Activated T-cell treated with anti-CD3 and anti-CD28 coated beads, Interleukin-2, amount 50 U/mL, for 72 hours (primary cell): ENCODE data around the gene FAM162A. TPM values are rescaled to one million over a fixed set of nuclear protein-coding genes. Genes with fewer than 3 reads are reported as not detected.

Source experiments
- ATAC-seq, 2 donors: fragments of 150-1000 bp; cut with Tn5 transposase; replicated peaks in 1 of 2; 2 replicates each; pipeline ENCODE4 v1.10.0; 2021; ENCODE audit warnings: moderate library complexity in 2 of 2, mild to moderate bottlenecking in 1 of 2
- DNase-seq, 2 donors: peaks; one replicate each; pipeline ENCODE4 v3.0.0; 2021 to 2022; ENCODE audit warnings: mixed read lengths in 1 of 2
- H3K27ac Mint-ChIP-seq: one replicate; pipeline ENCODE4 v1.8.0; 2022; ENCODE audit warnings: mild to moderate bottlenecking, moderate library complexity, mixed read lengths
- H3K27me3 Mint-ChIP-seq: one replicate; pipeline ENCODE4 v1.8.0; 2022; ENCODE audit warnings: low read depth, mixed read lengths
- H3K36me3 Mint-ChIP-seq, 2 donors: one replicate each; pipeline ENCODE4 v1.8.0; 2022; ENCODE audit warnings: mixed read lengths in 2 of 2, mild to moderate bottlenecking in 1 of 2; ENCODE audit not compliant: insufficient read depth in 2 of 2
- H3K4me1 Mint-ChIP-seq: one replicate; pipeline ENCODE4 v1.8.0; 2022; ENCODE audit warnings: low read depth, mixed read lengths
- H3K4me3 Mint-ChIP-seq, 2 donors: one replicate each; pipeline ENCODE4 v1.8.0; 2022; ENCODE audit warnings: mild to moderate bottlenecking in 2 of 2, mixed read lengths in 2 of 2, moderate library complexity in 2 of 2
- H3K9me3 Mint-ChIP-seq, 2 donors: one replicate each; pipeline ENCODE4 v1.8.0; 2022; ENCODE audit warnings: mixed read lengths in 2 of 2
- total RNA-seq, 2 donors: library from RNA; stranded (reverse); gene quantifications; one replicate each; pipeline ENCODE4 v1.2.3, GENCODE V29; 2022

Gene FAM162A
- total RNA-seq, 2 donors from 2014 or later: 79.0 to 94.8 TPM

- Mint-ChIP-seq H3K36me3 (peaks cover 0 to 1% of the 10 kb centered on the region in 2 donors), H3K9me3 (no peaks in the 10 kb centered on the region), H3K4me3 (no peak overlapping the region), H3K4me1 (peaks cover 40% of the 10 kb centered on the region), H3K27ac (peak overlapping the region; percentile 45), H3K27me3 (no peaks in the 10 kb centered on the region)
- ATAC-seq: no peak
- no peak for DNase-seq
Measured at GRCh38 chr3:122391681-122392446, 7.9 kb downstream of the FAM162A start.

- no peak for ATAC-seq
- peak; percentile 8 to 22 for DNase-seq
- Mint-ChIP-seq H3K27ac (peak overlapping the region; percentile 7), H3K4me1 (peaks cover 27% of the 10 kb centered on the region), H3K36me3 (peaks cover 0 to 1% of the 10 kb centered on the region in 2 donors), H3K4me3 (no peak overlapping the region), H3K9me3 (no peaks in the 10 kb centered on the region), H3K27me3 (no peaks in the 10 kb centered on the region)
Measured at GRCh38 chr3:122392868-122393844, 9.2 kb downstream of the FAM162A start.

GRCh38 chr3:122394173-122394572, 10.2 kb downstream of the FAM162A start:
- Mint-ChIP-seq H3K4me1 (peaks cover 23% of the 10 kb centered on the region), H3K36me3 (no peaks in the 10 kb centered on the region), H3K9me3 (no peaks in the 10 kb centered on the region), H3K27ac (no peak overlapping the region), H3K4me3 (no peak overlapping the region), H3K27me3 (no peaks in the 10 kb centered on the region)
- DNase-seq (no peak), ATAC-seq (no peak)

- H3K27me3 Mint-ChIP-seq: no peaks in the 10 kb centered on the region
- H3K9me3 Mint-ChIP-seq: no peaks in the 10 kb centered on the region
- ATAC-seq (no peak), DNase-seq (no peak)
- H3K4me1 Mint-ChIP-seq: peaks cover 23% of the 10 kb centered on the region
- no peaks in the 10 kb centered on the region for H3K36me3 Mint-ChIP-seq
- H3K4me3 Mint-ChIP-seq: no peak overlapping the region
- no peak overlapping the region for H3K27ac Mint-ChIP-seq
Measured at GRCh38 chr3:122395582-122395981, 11.6 kb downstream of the FAM162A start.

GRCh38 chr3:122396511-122396910, 12.5 kb downstream of the FAM162A start:
- Mint-ChIP-seq H3K27me3 (no peaks in the 10 kb centered on the region), H3K4me3 (no peak overlapping the region), H3K4me1 (peaks cover 23% of the 10 kb centered on the region), H3K27ac (peak overlapping the region; percentile 80), H3K36me3 (no peaks in the 10 kb centered on the region), H3K9me3 (no peaks in the 10 kb centered on the region)
- ATAC-seq: no peak
- no peak for DNase-seq

DNA sequence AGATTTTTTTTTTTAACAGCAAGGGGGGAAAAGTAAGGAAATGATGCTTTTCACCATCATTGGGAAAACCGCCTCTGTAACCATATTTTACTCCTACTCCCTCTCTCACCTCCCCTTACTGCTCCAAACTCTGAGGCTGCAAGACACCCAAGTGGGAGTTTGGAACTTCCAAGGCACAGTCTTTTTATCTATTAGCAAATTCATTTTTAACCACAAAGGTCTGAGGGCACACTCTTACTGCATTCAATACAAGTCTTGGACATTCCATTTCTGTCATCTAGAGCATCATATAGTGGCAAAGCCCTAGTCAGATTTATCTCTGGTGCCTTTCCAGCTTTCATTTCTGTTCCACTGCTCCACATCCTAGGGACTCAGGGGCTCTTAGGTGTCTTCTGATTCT, 13.2 kb downstream of the FAM162A start:
- H3K4me3 Mint-ChIP-seq: no peak overlapping the region
- DNase-seq: no peak
- H3K36me3 Mint-ChIP-seq: no peaks in the 10 kb centered on the region
- ATAC-seq: no peak
- no peaks in the 10 kb centered on the region for H3K27me3 Mint-ChIP-seq
- no peaks in the 10 kb centered on the region for H3K9me3 Mint-ChIP-seq
- H3K27ac Mint-ChIP-seq: no peak overlapping the region
- H3K4me1 Mint-ChIP-seq: peaks cover 23% of the 10 kb centered on the region

DNA sequence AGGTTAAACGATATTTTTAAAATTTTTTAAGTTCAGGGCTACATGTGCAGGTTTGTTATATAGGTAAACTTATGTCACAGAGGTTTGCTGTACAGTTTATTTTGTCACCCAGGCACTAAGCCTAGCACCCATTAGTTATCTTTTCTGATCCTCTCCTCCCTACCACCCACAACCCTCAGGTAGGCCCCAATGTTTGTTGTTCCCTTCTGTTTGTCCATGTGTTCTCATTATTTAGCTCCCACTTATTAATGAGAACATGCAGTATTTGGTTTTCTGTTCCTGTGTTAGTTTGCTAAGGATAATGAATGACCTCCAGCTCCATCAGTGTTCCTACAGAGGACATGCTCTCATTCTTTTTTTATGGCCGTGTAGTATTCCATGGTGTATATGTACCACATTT, 14.9 kb downstream of the FAM162A start:
- H3K4me1 Mint-ChIP-seq: peaks cover 23% of the 10 kb centered on the region

GRCh38 chr3:122403489-122403888, 19.5 kb downstream of the FAM162A start:
- Mint-ChIP-seq H3K27ac (no peak overlapping the region), H3K36me3 (peaks cover 4 to 7% of the 10 kb centered on the region in 2 donors)

More for the DNA sequence above, 14.9 kb downstream of the FAM162A start:
- H3K27me3 Mint-ChIP-seq: no peaks in the 10 kb centered on the region
- H3K27ac Mint-ChIP-seq: no peak overlapping the region
- no peak for ATAC-seq
- H3K36me3 Mint-ChIP-seq: peaks cover 0 to 5% of the 10 kb centered on the region in 2 donors
- no peak for DNase-seq
- H3K9me3 Mint-ChIP-seq: no peaks in the 10 kb centered on the region
- no peak overlapping the region for H3K4me3 Mint-ChIP-seq

DNA sequence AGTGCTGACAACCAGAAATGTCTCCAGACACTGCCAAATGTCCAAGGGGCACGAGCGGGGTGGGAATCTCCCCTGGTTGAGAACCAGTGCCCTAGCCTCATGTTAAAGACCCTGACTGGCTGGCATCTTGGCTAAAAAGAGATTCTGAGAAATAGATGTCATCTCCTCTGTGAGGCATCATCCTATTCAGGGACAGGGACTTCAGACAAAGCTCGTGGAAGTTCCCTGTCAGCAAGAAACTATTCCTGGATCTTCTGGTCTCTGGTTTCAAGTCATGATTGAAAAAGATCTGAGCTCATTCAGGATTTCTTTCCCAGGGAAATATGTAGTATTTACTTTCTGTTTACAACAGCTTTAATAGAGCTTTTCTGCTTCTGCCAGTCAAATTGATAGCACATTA, 21.0 kb downstream of the FAM162A start:
- no peak overlapping the region for H3K4me3 Mint-ChIP-seq
- H3K9me3 Mint-ChIP-seq: no peaks in the 10 kb centered on the region

More at GRCh38 chr3:122403489-122403888, 19.5 kb downstream of the FAM162A start:
- Mint-ChIP-seq H3K4me1 (peaks cover 16% of the 10 kb centered on the region), H3K9me3 (no peaks in the 10 kb centered on the region), H3K27me3 (no peaks in the 10 kb centered on the region), H3K4me3 (no peak overlapping the region)
- ATAC-seq: no peak
- no peak for DNase-seq

GRCh38 chr3:122406198-122406597, 22.2 kb downstream of the FAM162A start:
- peak; percentile 61 to 64 for ATAC-seq
- peak overlapping the region; percentile 64 for H3K27ac Mint-ChIP-seq
- no peaks in the 10 kb centered on the region for H3K27me3 Mint-ChIP-seq
- no peaks in the 10 kb centered on the region for H3K9me3 Mint-ChIP-seq
- DNase-seq: peak; percentile 10 to 25
- H3K4me1 Mint-ChIP-seq: peaks cover 28% of the 10 kb centered on the region
- H3K4me3 Mint-ChIP-seq: no peak overlapping the region
- peaks cover 10 to 15% of the 10 kb centered on the region in 2 donors for H3K36me3 Mint-ChIP-seq

More for the DNA sequence above, 21.0 kb downstream of the FAM162A start:
- DNase-seq: no peak
- Mint-ChIP-seq H3K4me1 (peaks cover 18% of the 10 kb centered on the region), H3K27me3 (no peaks in the 10 kb centered on the region), H3K36me3 (peaks cover 8 to 13% of the 10 kb centered on the region in 2 donors), H3K27ac (no peak overlapping the region)
- no peak for ATAC-seq

DNA sequence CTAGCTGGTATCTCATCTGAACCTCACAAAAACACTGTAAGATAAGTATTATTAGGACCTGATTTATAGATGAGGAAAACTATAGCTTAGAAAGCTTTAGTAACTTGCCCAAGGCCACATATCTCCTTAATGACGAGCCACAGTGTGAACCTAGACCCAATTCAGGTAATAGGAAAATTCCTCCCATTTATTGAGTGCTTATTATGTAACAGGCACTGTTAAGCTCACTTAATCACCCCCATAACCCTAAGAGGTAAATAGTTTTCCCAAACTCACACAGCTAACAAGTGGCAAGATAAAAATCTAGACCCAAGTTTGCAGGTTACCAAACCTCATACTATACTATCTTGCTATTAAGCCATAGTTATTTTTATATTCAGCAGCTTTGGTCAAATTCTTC, 24.0 kb downstream of the FAM162A start:
- Mint-ChIP-seq H3K27me3 (no peaks in the 10 kb centered on the region), H3K36me3 (peaks cover 10 to 19% of the 10 kb centered on the region in 2 donors), H3K27ac (peak overlapping the region; percentile 38), H3K4me1 (peaks cover 31% of the 10 kb centered on the region), H3K9me3 (no peaks in the 10 kb centered on the region), H3K4me3 (no peak overlapping the region)
- ATAC-seq (no peak), DNase-seq (no peak)

DNA sequence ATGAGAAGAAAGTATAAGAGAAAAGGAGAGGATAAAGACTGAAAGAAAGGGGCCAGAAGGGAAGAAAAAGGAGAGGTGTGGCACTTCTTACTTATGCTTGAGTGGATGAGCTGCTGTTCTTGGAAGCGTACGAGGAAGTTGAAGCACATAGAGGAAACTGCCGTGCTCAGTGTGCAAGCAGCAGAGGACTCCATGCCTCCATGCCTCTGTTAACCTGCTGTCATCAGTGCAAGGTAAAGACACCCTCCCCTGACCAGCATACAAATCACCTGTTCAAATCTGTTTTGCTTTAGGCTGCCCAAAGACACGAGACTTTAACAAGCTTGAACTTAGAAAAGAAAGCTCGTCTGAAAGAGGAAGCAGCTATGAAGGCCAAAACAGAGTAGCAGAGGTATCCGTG, 25.5 kb downstream of the FAM162A start:
- Mint-ChIP-seq H3K27me3 (no peaks in the 10 kb centered on the region), H3K4me1 (peaks cover 45% of the 10 kb centered on the region), H3K4me3 (no peak overlapping the region), H3K36me3 (peaks cover 10 to 15% of the 10 kb centered on the region in 2 donors), H3K27ac (peak overlapping the region; percentile 63), H3K9me3 (no peaks in the 10 kb centered on the region)
- ATAC-seq (no peak), DNase-seq (no peak)

GRCh38 chr3:122410111-122410510, 26.1 kb downstream of the FAM162A start:
- Mint-ChIP-seq H3K4me1 (peaks cover 51% of the 10 kb centered on the region), H3K36me3 (peaks cover 10 to 13% of the 10 kb centered on the region in 2 donors), H3K4me3 (no peak overlapping the region), H3K27ac (peak overlapping the region; percentile 78), H3K9me3 (no peaks in the 10 kb centered on the region), H3K27me3 (no peaks in the 10 kb centered on the region)
- ATAC-seq (no peak), DNase-seq (no peak)
